Activated naive CD4-positive, alpha-beta T cell treated with anti-CD3 and anti-CD28 coated beads, Interleukin-2, amount 50 U/mL, for 72 hours (primary cell): ENCODE results near the gene CYLD. TPM values are rescaled to one million over a fixed set of nuclear protein-coding genes. Genes with fewer than 3 reads are reported as not detected.

Experiments
- ATAC-seq, 2 donors: fragments of 150-1000 bp; cut with Tn5 transposase; 2 replicates each; pipeline ENCODE4 v1.10.0; 2021; ENCODE audit warnings: mild to moderate bottlenecking in 2 of 2, moderate library complexity in 2 of 2
- DNase-seq, 2 donors: peaks; one replicate each; pipeline ENCODE4 v3.0.0; 2021 to 2022; ENCODE audit warnings: low spot score in 2 of 2
- H3K27ac Mint-ChIP-seq, 2 donors: one replicate each; pipeline ENCODE4 v1.8.0; 2022; ENCODE audit warnings: mild to moderate bottlenecking in 2 of 2, mixed read lengths in 2 of 2
- H3K36me3 Mint-ChIP-seq, 2 donors: one replicate each; pipeline ENCODE4 v1.8.0; 2022; ENCODE audit warnings: mixed read lengths in 2 of 2
- H3K9me3 Mint-ChIP-seq, 2 donors: one replicate each; pipeline ENCODE4 v1.8.0; 2022; ENCODE audit warnings: mixed read lengths in 2 of 2
- total RNA-seq, 2 donors: library from RNA; stranded (reverse); gene quantifications; one replicate each; pipeline ENCODE4 v1.2.3, GENCODE V29; 2022

Gene CYLD
- total RNA-seq, 2 donors from 2014 or later, result 88.2 to 92.9 TPM

GRCh38 chr16:50747207-50747956 is 5.5 kb downstream of the CYLD start:
- Mint-ChIP-seq H3K9me3 (no peaks in the 10 kb centered on the region), H3K27ac (peak overlapping the region; percentile 87 to 97), H3K36me3 (peaks cover 29 to 45% of the 10 kb centered on the region in 2 donors)
- ATAC-seq (peak; percentile 69 to 70), DNase-seq (no peak)

- DNase-seq (no peak), ATAC-seq (no peak)
- Mint-ChIP-seq H3K36me3 (peaks cover 18 to 41% of the 10 kb centered on the region in 2 donors), H3K27ac (no peak overlapping the region), H3K9me3 (no peaks in the 10 kb centered on the region)
Measured at GRCh38 chr16:50751528-50751927, 9.6 kb downstream of the CYLD start.

GRCh38 chr16:50752471-50753235 is 10.8 kb downstream of the CYLD start:
- ATAC-seq, result peak; percentile 41 to 59
- H3K27ac Mint-ChIP-seq, result peak overlapping the region; percentile 22 to 63
- no peak for DNase-seq
- H3K9me3 Mint-ChIP-seq, result no peaks in the 10 kb centered on the region
- H3K36me3 Mint-ChIP-seq, result peaks cover 18 to 41% of the 10 kb centered on the region in 2 donors

- H3K9me3 Mint-ChIP-seq, result peaks cover 0 to 7% of the 10 kb centered on the region in 2 donors
- ATAC-seq, result no peak
- peaks cover 14 to 37% of the 10 kb centered on the region in 2 donors for H3K36me3 Mint-ChIP-seq
- no peak for DNase-seq
- no peak overlapping the region for H3K27ac Mint-ChIP-seq
Measured at GRCh38 chr16:50756473-50756872, 14.6 kb downstream of the CYLD start.

GRCh38 chr16:50761267-50761666 is 19.4 kb downstream of the CYLD start:
- Mint-ChIP-seq H3K27ac (no peak overlapping the region), H3K9me3 (peaks cover 0 to 12% of the 10 kb centered on the region in 2 donors), H3K36me3 (peaks cover 14 to 45% of the 10 kb centered on the region in 2 donors)
- ATAC-seq, result no peak
- DNase-seq, result no peak

GRCh38 chr16:50762241-50762640 is 20.4 kb downstream of the CYLD start:
- H3K36me3 Mint-ChIP-seq, result peaks cover 20 to 52% of the 10 kb centered on the region in 2 donors
- H3K9me3 Mint-ChIP-seq, result peaks cover 0 to 17% of the 10 kb centered on the region in 2 donors
- no peak for DNase-seq
- no peak for ATAC-seq
- no peak overlapping the region for H3K27ac Mint-ChIP-seq

- H3K36me3 Mint-ChIP-seq, result peaks cover 19 to 54% of the 10 kb centered on the region in 2 donors
Measured at GRCh38 chr16:50763211-50763610, 21.3 kb downstream of the CYLD start.

GRCh38 chr16:50765260-50765659 is 23.4 kb downstream of the CYLD start:
- H3K36me3 Mint-ChIP-seq, result peaks cover 13 to 55% of the 10 kb centered on the region in 2 donors
- H3K27ac Mint-ChIP-seq, result peak overlapping the region; percentile 31 to 75
- peaks cover 0 to 10% of the 10 kb centered on the region in 2 donors for H3K9me3 Mint-ChIP-seq
- ATAC-seq (peak; percentile 85 to 93), DNase-seq (no peak)

More at GRCh38 chr16:50763211-50763610, 21.3 kb downstream of the CYLD start:
- DNase-seq, result no peak
- Mint-ChIP-seq H3K27ac (no peak overlapping the region), H3K9me3 (peaks cover 0 to 15% of the 10 kb centered on the region in 2 donors)
- no peak for ATAC-seq

- peak overlapping the region; percentile 31 to 75 for H3K27ac Mint-ChIP-seq
- DNase-seq, result no peak
- peaks cover 0 to 10% of the 10 kb centered on the region in 2 donors for H3K9me3 Mint-ChIP-seq
- peaks cover 13 to 61% of the 10 kb centered on the region in 2 donors for H3K36me3 Mint-ChIP-seq
- peak; percentile 43 to 61 for ATAC-seq
Measured at GRCh38 chr16:50765861-50766260, 24.0 kb downstream of the CYLD start.

GRCh38 chr16:50767197-50767596 is 25.3 kb downstream of the CYLD start:
- ATAC-seq (no peak), DNase-seq (no peak)
- Mint-ChIP-seq H3K9me3 (peaks cover 0 to 10% of the 10 kb centered on the region in 2 donors), H3K27ac (peak overlapping the region in 1 of 2 donors; percentile 75), H3K36me3 (peaks cover 13 to 72% of the 10 kb centered on the region in 2 donors)

- ATAC-seq, result peak in 1 of 2 donors; percentile 31
Measured at GRCh38 chr16:50771366-50771765, 29.5 kb downstream of the CYLD start.

GRCh38 chr16:50774405-50774804 is 32.5 kb downstream of the CYLD start:
- ATAC-seq, result no peak
- no peaks in the 10 kb centered on the region for H3K9me3 Mint-ChIP-seq
- peaks cover 4 to 44% of the 10 kb centered on the region in 2 donors for H3K36me3 Mint-ChIP-seq
- no peak for DNase-seq
- H3K27ac Mint-ChIP-seq, result peak overlapping the region in 1 of 2 donors; percentile 69

More at GRCh38 chr16:50771366-50771765, 29.5 kb downstream of the CYLD start:
- H3K9me3 Mint-ChIP-seq, result peaks cover 0 to 5% of the 10 kb centered on the region in 2 donors
- no peak overlapping the region for H3K27ac Mint-ChIP-seq
- no peak for DNase-seq
- H3K36me3 Mint-ChIP-seq, result peaks cover 6 to 50% of the 10 kb centered on the region in 2 donors

- no peak overlapping the region for H3K27ac Mint-ChIP-seq
- H3K36me3 Mint-ChIP-seq, result peaks cover 9 to 44% of the 10 kb centered on the region in 2 donors
- H3K9me3 Mint-ChIP-seq, result no peaks in the 10 kb centered on the region
- ATAC-seq, result no peak
- DNase-seq, result no peak
Measured at GRCh38 chr16:50774960-50775359, 33.1 kb downstream of the CYLD start.

GRCh38 chr16:50776037-50776436 is 34.2 kb downstream of the CYLD start:
- no peak for DNase-seq
- Mint-ChIP-seq H3K27ac (no peak overlapping the region), H3K36me3 (peaks cover 17 to 44% of the 10 kb centered on the region in 2 donors), H3K9me3 (no peaks in the 10 kb centered on the region)
- ATAC-seq, result no peak

GRCh38 chr16:50778284-50779163 is 36.6 kb downstream of the CYLD start:
- Mint-ChIP-seq H3K27ac (peak overlapping the region; percentile 22 to 38), H3K9me3 (no peaks in the 10 kb centered on the region), H3K36me3 (peaks cover 25 to 39% of the 10 kb centered on the region in 2 donors)
- DNase-seq (peak in 1 of 2 donors; percentile 12), ATAC-seq (peak; percentile 91 to 93)

- DNase-seq (no peak), ATAC-seq (peak; percentile 48 to 74)
- no peaks in the 10 kb centered on the region for H3K9me3 Mint-ChIP-seq
- H3K27ac Mint-ChIP-seq, result peak overlapping the region in 1 of 2 donors; percentile 30
- H3K36me3 Mint-ChIP-seq, result peaks cover 29 to 45% of the 10 kb centered on the region in 2 donors
Measured at GRCh38 chr16:50781043-50781442, 39.2 kb downstream of the CYLD start.
